Measurements from ENCODE around the gene DNAL4. TPM values are rescaled to one million over a fixed set of nuclear protein-coding genes. Genes with fewer than 3 reads are reported as not detected.

The DNAL4 gene
- total and polyA plus RNA-seq, 2 of the 4 experiments (the other 2 are of a cell fraction), result 6.1 to 12.1 TPM

GRCh38 chr22:38774496-38775166, 19.3 kb downstream of the DNAL4 start:
- CTCF ChIA-PET, result no interaction called here

More at GRCh38 chr22:38774496-38775166, 19.3 kb downstream of the DNAL4 start:
- no peaks in the 10 kb centered on the region for H3K27me3 ChIP-seq (ENCODE audit: control insufficient read depth, insufficient read depth, low read length)
- no peak overlapping the region for H2BK20ac ChIP-seq (ENCODE audit: low read depth, low read length)
- H3K9me1 ChIP-seq (ENCODE audit: insufficient read depth, low read length), result no peaks in the 10 kb centered on the region
- H2AFZ ChIP-seq (replicated peaks; ENCODE audit: low read length, poor library complexity), result no peak overlapping the region
- in situ Hi-C loops (cut with MboI; ENCODE audit: low sequenced_read_pairs) (no loop called here), dilution Hi-C loops (cut with HindIII; ENCODE audit: low sequenced_read_pairs, unreplicated experiment) (no loop called here), intact Hi-C loops (cut with micrococcal nuclease) (no loop called here)
- no peak overlapping the region for H3K4me3 ChIP-seq (ENCODE audit: insufficient read depth, low read depth, low read length)
- no peak overlapping the region for H4K5ac ChIP-seq (ENCODE audit: low read depth, low read length)
- no peaks in the 10 kb centered on the region for H3K79me1 ChIP-seq (ENCODE audit: low read depth in 1 of 2, low read length in 2 of 2)
- no peak overlapping the region for H4K8ac ChIP-seq (ENCODE audit: low read depth in 2 of 2, low read length in 2 of 2)
- no peak overlapping the region for H3K23ac ChIP-seq (ENCODE audit: low read depth, low read length)
- H4K20me1 ChIP-seq (ENCODE audit: insufficient read depth, low read length), result no peaks in the 10 kb centered on the region
- no peak overlapping the region for H3K27ac ChIP-seq (ENCODE audit: insufficient read depth, low read length)
- no peak overlapping the region for H2AK9ac ChIP-seq (replicated peaks; ENCODE audit: low read depth, low read length, poor library complexity)
- H3K14ac ChIP-seq (replicated peaks; ENCODE audit: low read depth, low read length), result no peak overlapping the region
- no TSS peak for BruUV-seq (replicated peaks)
- TF ChIP-seq NFE2L2 (IDR thresholded peaks at IDR 0.05; ENCODE audit: low read depth, low read length), result no peak
- no peak for TF ChIP-seq MXI1 (IDR thresholded peaks at IDR 0.05; ENCODE audit: borderline replicate concordance, low read depth, low read length)
- no peak for TF ChIP-seq CEBPB (IDR thresholded peaks at IDR 0.05; ENCODE audit: low read depth, low read length)
- no peak for TF ChIP-seq POLR2A (IDR thresholded peaks at IDR 0.05; ENCODE audit: low read depth, low read length)
- no peak for TF ChIP-seq RAD21 (IDR thresholded peaks at IDR 0.05; ENCODE audit: low read length)
- no peak for TF ChIP-seq ELK1 (IDR thresholded peaks at IDR 0.05; ENCODE audit: borderline replicate concordance, low read depth, low read length)
- no peak for TF ChIP-seq RFX5 (IDR thresholded peaks at IDR 0.05; ENCODE audit: low read depth, low read length)
- TF ChIP-seq USF2 (IDR thresholded peaks at IDR 0.05; ENCODE audit: low read depth, low read length), result no peak
- DNase-seq, result no peak
- no peak overlapping the region for H2BK15ac ChIP-seq (ENCODE audit: low read depth, low read length)
- POLR2A ChIA-PET (ENCODE audit: unreplicated experiment), result no interaction called here
- no peak overlapping the region for H2BK120ac ChIP-seq (ENCODE audit: low read depth, low read length)
- H2BK5ac ChIP-seq (ENCODE audit: low read depth, low read length, poor library complexity, severe bottlenecking), result no peak overlapping the region
- no peak overlapping the region for H2AK5ac ChIP-seq (ENCODE audit: low read depth, low read length)
- no peak overlapping the region for H3K4me2 ChIP-seq (ENCODE audit: low read depth, low read length)
- no peak for ATAC-seq (ENCODE audit: low read depth)
- H3K18ac ChIP-seq (ENCODE audit: low read depth, low read length), result no peak overlapping the region
- H3K36me3 ChIP-seq (ENCODE audit: control insufficient read depth, insufficient read depth, low read length), result peaks cover 4% of the 10 kb centered on the region; the same call in 1 of the 2 replicates
- no peak overlapping the region for H3K56ac ChIP-seq (ENCODE audit: extremely low read depth, insufficient read depth, low read length)
- H3K9ac ChIP-seq (ENCODE audit: low read depth, low read length), result no peak overlapping the region
- WGBS, 2 experiments (ENCODE audit: extremely low coverage in 2 of 2, insufficient read length in 1 of 2), result 80% methylated on average over 1 of the region's 11 CpGs; no CpG with 5 or more reads in 1 of the 2 experiments
- no peaks in the 10 kb centered on the region for H3K9me3 ChIP-seq (ENCODE audit: control insufficient read depth, insufficient read depth, low read length)
- H3K4me1 ChIP-seq (ENCODE audit: control insufficient read depth, insufficient read depth, low read length), result no peaks in the 10 kb centered on the region
- no peak overlapping the region for H3K4ac ChIP-seq (ENCODE audit: low read depth, low read length)
- no peak overlapping the region for H4K91ac ChIP-seq (ENCODE audit: insufficient read depth, low read depth, low read length)
